Activated CD8-positive, alpha-beta memory T cell treated with anti-CD3 and anti-CD28 coated beads, Interleukin-2, amount 50 U/mL, for 4 hours (primary cell): ENCODE results near the gene OLFM1.
A peak's percentile ranks its signal among the peaks of the same experiment; 100 is the strongest.

Experiments used
- DNase-seq: peaks from one replicate; pipeline ENCODE4 v3.0.0-alpha.2; 2020

OLFM1 gene

DNA sequence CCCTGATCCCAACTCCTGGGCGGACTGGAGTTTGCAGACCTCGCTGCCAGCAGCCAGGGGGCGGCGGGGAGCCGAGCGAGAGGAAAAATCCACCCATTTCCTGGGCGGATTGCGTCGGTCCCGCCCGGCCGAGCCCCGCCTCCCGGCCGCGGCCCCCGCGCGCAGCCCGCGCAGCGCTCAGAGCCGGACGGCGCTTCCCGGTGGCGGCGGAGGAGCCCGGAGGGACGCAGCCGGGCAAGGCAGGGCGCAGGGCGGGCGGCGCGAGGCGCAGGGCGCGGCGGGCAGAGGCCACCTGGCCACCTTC lies at the start of gene OLFM1:
TSS of gene OLFM1 (plus strand) at position 180 of the 304 bp plus-strand sequence. CDS start 322 bp downstream, outside the sequence.
- no peak for DNase-seq

DNA sequence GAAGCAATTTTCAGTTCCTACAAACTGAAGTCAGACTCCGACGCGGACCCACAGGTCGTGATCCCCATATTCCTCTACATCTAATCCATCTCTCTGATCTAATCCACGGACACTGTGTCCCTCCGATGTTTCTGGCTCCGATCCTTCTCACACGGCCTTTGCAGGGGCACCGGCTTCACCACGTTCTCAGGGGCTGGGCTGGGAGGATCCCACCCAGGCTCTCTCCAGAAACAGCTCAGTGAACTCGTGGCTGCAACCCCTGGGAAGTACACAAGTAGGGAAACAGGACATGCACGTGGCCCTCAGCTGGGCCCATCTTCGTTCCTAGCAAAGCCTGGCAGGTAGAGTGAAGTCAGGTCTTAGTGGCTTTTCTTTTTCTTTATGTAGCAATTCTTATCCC lies 49.1 kb upstream of the OLFM1 start:
- no peak for DNase-seq

DNA sequence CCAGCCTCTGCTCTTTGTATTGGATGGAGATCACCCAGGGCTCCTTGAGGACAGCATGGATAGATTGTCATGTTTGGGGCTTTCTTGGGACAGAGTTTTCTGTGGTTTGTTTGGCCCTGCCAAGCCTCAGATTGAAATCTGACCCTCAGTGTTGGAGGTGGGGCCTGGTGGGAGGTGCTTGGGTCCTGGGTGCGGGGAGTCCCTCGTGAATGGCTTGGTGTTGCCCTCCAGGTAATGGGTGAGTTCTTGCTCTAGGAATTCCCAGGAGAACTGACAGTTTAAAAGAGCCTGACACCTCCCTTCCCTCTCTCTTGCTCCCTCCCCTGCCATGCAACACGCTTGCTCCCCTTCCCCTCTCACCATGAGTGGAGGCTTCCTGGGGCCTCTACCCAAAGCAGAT lies 48.6 kb upstream of the OLFM1 start:
- no peak for DNase-seq

DNA sequence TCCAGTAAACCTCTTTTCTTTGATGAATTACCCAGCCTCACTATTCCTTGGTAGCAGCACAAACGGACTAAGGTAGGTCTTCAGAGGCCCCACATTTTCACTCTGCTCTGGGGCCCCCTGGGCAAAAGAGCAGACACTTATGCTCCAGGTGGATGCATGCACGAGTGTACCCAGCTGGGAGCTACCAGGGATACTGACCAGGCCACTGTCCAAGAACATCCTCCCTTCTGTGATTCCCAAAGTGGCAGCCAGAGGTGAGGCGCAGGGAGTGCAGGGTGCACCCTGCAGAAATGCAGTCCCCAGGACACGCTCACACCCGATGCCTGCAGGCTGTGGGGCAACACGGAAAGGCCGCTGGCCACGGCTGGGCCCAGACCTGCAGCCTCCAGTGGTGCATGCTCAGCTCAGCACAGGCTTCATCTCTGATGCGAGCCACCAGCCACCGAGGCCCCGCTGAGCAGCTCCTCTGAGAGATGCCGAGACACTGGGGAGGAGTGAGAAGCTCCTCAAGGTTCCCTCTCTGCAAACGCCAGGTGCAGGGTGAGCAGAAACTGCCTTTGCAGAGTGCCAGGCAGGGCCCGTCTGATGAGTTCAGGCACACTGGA lies 48.1 kb upstream of the OLFM1 start:
- no peak for DNase-seq

DNA sequence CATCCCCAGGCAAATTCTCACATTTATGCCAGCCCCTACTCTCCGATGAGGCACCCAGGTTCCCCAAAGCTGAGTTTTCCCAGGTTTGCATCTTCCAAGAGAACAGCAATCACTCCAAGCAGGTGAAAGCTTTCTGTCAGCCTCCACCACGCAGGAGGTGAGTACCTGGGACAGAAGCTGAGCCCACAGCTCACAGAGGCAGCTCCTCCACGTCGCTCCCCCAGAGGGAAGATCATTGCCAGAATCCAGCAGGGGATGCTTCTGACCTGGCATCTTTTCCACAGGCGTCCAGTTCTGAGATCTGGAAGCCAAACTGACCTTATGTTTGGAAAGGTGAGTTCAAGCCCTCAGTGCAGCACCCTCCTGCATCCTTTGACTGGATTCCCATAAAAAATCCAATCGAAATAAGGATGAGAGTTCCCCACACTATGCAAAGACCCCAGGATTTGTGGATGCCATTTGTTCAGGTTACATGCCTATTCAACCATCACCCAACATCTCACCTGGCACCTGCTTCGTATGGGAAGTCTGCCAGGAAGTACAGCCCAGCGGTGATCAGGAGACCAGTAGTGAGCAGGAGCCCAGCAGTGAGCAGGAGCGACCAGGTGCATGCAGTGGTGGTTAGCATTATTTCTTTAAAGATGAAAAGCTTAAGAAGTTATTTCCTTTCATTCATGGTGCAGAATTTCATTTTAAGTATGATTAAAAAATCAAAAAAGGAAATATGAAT lies 47.4 kb upstream of the OLFM1 start:
- DNase-seq = no peak

DNA sequence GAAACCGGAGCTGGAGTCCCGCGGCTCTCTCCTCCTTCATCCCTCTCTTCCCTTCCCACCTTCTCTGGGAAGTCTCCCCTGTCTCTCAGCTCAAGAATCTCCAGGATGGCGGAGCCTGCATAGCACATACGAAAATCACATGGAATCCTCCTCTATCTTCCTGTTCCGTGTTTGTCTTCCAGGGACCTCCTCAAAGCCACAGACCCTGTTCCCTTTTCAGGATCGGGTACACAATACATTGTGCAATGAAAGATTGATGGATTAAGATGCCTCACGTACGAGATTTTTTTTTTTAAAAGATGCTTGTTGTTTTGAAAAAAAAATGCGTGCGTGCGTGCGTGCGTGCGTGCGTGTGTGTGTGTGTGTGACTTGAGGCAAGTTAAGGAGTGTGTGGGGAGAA lies 46.6 kb upstream of the OLFM1 start:
- DNase-seq = no peak

DNA sequence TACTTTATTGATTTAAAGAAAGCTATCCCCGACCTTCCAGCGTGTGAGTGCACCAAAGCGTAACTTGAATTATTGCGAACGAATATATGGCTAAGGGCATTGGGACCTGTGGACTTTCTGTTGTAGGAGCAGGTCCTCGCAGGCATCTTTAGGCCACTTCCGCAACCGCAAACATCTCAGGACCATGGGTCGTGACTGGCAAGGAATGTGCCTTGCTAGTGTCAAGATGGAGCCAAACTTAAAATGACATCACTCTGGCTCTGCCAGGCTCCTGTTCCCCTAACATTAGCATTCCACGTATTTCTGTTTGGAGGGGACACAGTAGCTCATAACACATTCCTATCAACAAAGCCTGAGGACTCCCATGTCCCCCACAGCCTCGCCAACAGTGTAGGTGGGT lies 44.1 kb upstream of the OLFM1 start:
- no peak for DNase-seq

DNA sequence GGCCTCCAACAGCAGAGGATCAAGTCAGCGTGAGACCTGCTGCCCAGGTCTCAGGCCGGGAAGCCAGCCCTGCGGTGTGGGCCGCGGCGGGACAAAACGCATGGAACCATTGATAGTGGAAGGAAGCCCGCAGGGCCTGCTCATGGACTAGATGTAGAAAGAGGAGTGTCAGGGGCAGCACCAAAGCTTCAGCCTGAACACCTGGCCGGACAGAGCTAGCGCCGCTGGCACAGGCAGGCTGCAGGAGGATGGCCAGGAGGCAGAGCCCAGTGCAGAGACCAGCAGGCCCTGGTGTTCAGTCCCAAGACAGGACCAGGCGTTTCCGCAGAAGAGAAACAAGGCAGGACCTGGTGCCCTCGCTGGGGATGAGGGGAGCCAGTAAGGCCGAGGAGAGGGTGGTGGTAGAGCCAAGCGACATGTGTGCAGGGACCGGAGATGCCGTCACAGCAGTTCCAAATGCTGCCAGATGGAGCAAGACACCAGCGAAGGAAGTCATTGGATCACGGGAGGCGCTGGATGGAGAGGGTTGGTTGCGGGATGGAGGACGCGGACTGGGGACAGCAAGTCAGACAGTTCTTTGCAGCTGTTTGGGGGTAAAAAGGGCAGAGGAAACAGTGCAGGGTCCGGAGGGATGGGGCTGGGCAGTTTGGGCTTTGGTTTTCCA lies 42.1 kb upstream of the OLFM1 start:
- DNase-seq = peak; percentile 5

DNA sequence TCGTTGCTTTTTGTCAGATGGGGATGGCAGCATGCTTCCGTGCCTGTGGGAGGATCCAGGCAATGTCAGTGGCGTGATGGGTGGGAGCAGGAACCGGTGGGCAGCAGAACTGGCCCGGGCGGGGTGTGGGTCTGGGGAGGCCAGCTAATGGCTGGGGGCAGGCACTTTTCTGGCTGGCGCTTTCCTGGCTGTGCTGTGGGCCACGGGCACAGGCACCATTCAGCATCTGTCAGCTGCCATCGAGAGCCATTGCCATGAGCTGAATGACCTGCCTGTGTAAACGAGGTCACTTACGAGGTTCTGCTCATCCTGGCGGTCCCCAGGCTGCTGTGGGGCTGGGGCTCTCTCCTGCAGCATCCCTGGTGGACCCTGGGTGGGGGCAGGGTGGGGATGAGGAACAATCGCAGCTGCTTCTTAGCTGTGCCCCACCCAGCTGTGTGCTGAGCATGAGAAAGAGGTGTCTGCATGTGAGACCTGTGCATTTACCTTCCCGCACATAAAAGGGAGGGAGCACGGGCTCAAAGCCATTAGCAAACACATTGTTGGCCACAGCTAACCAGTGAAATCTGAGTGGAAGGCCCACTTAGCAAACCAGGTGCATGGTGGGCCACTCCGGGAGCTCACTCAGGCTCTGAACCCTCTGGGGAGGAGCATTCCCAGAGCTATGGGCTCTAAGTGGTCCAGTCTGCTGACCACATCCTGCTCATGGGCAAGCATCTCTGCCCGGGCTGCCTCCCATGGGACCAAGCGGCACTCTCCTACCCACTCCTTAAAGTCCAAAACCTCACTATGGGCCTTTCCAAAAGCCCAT lies 41.3 kb upstream of the OLFM1 start:
- peak; percentile 11 for DNase-seq

DNA sequence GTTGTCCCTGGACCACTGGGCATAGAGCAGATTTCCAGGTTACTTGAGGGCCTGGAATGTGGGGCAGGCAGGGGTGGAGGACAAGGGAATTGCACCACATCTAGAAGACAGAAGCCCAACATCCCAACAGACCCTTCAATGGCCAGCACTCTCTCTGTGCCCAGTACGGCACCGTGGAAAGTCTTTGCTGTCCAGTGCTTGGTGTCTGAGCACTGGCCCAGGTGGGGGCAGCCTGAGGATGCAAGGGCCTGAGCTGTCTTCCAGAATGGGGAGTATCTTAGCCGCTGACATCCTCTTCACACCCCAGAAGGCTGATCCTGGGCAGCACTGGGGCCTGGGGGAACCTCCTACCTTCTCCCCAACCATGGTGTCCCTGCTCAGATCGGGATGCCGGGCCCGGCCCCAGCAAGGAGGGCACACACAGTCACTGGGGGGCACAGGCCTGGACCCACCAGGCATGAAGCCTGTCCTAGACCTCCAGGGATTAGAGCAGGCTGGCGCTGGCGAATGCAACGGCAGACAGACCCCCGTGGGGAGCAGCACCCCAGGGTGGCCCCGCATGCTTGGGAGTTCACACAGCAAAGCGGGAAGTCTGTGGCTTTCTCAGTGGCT lies 40.6 kb upstream of the OLFM1 start:
- DNase-seq = peak; percentile 9

DNA sequence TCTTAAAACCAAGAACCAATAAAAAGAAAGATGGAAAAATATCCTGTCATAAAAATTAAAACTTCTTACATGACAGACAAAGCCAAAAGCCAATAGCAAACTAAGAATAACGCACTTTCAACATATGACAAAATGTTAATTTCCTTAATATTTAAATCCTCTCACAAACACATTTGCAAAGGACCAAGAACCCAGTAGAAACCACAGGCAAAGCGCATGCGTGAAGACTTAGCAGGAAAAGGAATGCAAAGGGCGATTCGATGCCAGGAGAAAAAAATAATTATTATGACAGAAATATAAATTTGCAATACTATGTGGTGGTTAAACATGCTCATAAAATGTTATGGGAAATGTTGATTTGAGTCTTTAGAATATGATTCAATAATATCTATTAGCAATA lies 39.9 kb upstream of the OLFM1 start:
- DNase-seq = no peak

DNA sequence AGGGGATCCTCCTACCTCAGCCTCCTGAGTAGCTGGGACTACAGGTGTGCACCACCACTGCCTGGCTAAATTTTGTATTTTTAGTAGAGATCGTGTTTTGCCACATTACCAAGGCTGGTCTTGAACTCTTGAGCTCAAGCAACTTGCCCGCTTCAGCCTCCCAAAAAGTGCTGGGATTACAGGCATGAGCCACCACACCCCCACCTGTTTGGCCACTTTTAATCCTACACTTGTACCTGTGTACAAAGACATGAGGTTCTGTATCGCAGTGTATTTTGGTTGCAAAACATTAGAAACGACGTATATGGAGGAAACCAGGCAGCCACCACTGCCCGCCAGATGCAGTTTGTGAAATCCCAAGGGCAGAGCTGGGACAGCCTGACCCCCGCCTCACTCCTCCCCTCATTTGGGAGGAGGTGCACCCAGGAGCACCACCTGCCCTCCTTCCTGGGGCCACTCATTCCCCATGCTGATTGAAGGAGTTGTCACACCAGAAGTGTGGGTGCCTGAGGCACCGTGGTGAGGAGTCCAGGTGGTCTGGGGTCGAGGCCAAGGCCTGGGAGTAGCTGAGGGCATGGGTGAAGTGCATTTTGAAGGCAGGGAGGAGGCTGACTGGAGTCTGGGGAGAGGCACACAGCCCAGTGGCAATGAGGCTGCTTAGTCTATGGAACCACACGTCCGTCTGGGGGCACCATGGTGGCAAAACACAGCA lies 39.3 kb upstream of the OLFM1 start:
- DNase-seq = no peak

DNA sequence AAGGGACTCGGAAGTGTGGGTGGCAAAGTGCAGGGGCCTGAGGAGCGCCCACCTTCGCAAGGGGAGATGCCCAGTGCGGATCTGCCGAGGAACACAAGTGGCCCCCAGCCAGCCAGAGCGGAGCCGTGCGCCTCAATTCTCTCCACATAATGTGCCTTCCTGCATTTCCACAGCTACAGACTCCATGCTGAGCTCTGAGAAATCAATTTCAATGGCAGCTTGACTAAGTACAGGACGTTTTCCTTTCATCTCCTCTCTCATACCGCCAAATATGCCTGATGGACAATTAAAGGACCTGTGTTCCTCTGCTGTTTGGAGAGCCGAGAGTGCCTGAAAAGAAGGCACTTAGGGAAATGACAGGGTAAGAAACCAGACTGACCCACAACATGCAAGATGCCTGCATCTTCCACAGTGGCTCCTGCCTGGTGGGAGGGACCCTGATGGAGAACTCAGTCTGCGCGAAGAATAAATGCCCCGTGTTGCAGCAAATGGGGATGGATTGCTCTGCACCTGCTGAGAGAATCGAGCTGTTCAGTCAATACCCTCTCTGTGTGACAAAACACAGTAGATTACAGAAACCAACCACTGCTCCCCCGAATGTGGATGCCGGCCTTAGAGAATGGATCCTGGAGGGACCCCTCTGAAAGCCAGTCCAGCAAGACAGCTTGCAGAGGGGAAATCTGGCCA lies 38.6 kb upstream of the OLFM1 start:
- DNase-seq = no peak

DNA sequence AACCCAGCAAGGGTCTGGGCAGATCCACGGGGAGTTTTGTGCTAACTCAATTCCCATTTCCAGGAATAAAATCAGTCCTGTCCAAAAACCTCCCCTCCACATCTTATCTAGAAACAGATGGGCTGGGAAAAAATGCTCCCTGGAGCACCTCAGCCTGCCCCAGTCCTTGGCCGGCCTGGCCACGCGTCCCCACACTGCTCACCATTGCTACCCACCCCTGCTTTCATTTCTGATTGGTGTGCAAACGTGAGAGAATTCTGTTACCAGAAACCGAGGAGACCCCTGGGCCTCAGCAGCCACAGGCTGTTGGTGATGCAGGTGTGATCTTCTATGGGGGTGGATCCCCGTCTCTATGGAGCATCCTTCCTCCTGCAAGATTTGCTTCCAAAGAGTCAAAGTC lies 38.0 kb upstream of the OLFM1 start:
- DNase-seq = no peak

DNA sequence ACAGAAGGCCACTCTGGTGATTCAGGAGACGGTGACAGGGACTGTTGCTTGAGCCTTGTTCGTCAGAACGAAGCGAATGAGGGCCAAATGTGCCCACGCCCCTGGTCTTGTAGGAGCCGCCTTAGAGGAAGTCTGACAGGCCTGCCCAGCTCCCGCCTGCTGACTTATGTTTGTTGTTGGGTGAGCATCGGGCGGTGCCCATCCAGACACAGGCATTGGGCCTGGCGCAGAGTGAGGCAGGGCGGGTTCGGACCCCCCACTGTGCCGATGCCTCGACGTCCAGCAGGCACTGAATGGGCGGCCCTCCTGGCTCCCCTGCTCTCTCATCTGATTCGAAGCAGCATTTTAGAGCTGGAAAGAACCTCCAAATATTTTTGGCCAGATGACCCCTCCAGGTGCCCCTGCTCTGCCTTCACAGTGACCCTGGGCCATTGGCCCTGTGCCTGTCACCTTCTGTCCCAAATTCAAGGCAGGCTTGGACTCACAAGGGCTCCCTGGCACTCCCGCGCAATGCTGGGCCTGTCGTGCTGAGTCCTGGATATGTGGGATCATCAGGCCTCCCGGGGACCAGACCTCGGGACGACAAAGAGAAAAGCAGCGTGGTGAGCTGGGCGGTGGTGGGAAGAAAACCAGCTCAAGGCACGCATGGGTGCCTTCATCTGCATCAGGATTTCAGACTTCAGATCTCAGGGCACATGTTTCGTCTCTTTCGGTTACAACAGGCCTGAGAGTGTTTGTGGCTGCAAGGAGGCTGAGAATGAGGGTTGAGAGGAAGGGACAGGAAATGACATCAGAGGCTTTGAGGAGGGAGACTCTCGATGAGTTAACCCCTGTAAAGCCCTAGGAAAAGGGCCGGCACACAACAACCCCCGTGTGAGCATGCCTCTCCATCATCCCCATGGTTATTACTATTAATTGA lies 37.1 kb upstream of the OLFM1 start:
- DNase-seq = peak; percentile 3

DNA sequence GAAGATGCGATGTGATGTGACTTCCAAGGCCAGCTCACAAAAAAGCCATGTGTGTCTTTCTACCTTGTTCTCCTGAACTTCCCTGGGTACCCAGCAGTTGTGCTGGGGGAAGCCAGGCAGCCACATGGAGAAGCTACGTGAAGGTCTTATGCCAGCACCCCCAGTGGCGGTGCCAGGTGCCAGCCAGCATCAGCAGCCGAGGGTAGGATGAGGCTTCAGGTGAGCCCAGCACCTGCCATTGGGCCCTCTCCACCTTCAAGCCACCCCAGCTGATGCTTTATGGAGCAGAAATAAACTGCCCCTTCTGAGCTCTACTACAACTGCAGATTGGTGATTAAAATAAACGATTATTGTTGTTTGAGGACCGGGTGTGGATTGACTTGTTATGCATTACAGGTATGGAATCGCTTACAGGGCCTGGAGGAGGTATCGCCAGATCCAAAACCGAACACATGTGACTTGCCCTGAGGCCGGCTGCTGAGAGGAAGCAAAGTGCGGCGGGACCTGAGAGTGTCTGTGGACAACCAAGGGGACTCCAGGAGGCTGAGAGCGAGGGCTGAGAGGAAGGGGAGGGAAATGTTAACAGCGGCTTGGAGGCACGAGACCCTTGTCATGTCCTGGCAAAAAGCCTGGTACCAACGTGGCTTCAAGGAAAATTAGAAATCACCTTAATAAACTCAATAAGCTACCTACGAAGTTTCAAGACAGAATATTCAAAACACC lies 36.0 kb upstream of the OLFM1 start:
- DNase-seq = peak; percentile 9

DNA sequence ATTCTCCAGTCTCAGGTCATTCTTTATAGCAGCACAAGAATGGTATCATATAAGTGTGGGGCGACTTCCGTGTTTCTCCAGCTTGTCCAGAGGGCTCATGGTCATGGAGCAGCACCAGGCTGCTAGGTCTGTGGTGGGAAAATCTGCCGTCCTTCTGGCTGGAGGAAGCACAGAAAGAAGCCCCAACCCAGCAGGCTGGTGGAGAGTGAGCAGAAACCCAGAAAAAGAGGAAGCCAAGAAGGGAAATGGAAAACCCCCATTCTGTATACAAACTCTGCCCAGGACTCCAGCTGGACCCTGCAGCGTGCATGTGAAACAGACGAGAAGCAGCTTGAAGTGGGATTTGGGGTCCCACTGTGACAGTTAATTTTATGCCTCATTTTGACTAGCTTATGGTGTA lies 34.3 kb upstream of the OLFM1 start:
- peak; percentile 2 for DNase-seq

DNA sequence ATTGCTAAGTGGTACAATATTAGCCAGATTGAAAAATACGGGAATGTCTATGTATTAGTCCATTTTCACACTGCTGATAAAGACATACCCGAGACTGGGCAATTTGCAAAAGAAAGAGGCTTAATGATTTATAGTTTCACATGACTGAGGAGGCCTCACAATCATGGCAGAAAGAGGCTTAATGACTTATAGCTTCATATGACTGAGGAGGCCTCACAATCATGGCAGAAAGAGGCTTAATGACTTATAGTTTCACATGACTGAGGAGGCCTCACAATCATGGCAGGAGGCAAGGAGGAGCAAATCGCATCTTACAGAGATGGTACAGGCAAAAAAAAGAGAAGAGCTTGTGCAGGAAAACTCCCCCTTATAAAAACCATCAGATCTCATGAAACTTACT lies 32.3 kb upstream of the OLFM1 start:
- no peak for DNase-seq

DNA sequence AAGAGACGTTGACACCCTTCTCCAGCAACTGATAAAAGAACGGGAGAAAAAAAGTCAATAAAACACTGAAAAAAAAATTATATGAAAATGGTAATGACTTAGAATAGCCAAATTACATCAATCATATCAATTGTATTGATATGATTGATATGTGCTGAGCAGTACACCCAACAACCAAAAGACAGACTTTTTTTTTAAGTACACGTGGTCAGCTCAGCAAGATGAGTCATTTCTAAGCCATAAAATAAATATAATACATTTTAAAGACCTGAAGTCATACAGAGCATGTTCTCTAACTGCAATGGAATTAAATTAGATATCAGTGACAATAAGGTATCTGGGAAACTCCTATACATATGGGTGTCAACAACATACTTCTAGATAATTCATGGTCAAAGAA lies 30.9 kb upstream of the OLFM1 start:
- no peak for DNase-seq

DNA sequence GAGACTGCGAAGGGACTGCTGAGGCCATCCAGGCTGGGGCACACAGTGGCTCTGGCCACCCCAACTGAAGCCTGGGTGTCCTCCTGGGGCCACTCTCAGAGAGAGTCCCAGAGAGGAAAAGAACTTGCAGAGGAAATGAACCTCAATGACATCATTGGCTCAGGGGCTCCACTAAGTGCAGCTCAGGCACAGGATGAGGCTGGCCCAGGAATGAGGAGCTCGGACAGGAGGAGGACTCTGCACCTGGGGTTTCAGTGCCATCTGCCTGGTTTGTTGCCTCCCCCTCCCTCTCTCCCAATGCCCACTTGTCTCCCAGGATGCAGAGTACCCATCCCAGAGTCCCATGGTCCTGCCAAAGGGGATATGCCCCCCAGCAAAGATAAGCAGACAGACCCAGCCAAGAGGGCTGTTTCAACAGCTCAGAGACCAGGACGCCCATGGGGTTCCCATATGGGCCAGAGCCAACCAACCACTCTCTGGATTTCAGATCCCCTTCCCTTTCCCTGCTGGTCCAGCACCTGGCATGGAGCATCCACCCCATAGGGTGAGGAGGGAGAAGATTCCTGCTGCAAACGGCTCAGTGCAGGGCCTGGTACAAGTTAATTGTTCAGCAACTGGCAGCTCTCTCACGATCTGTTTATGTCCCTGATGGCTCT lies 26.9 kb upstream of the OLFM1 start:
- DNase-seq = peak; percentile 3
